Thyroid gland (tissue), 4 donors: ENCODE results near the gene SGIP1.

Source experiments
- CTCF ChIP-seq, 6 experiments: fragments of 200-600 bp in 3 of 6; fragments of 450-650 bp in 3 of 6; sonication (generic) in 3 of 6; IDR thresholded peaks; one replicate each; pipeline ENCODE4 v1.5.1; 2016 to 2019; ENCODE audit warnings: antibody characterized with exemption in 6 of 6, mild to moderate bottlenecking in 2 of 6, inconsistent platforms in 1 of 6, moderate library complexity in 1 of 6
- POLR2A ChIP-seq, 2 donors: fragments of 450-650 bp; IDR thresholded peaks; one replicate each; pipeline ENCODE4 v1.6.1; 2017; ENCODE audit warnings: antibody characterized with exemption in 2 of 2, mild to moderate bottlenecking in 2 of 2, moderate library complexity in 1 of 2

- TF ChIP-seq POLR2A (IDR thresholded peaks at IDR 0.05) (no peak), CTCF (IDR thresholded peaks at IDR 0.05) (no peak)
These were observed 148.2 kb downstream of the SGIP1 start for GRCh38 chr1:66682106-66682505.
